GM12878 (cell line): ENCODE data around the gene TMUB2. TPM values are rescaled to one million over a fixed set of nuclear protein-coding genes. Genes with fewer than 3 reads are reported as not detected.

ENCODE experiments used
- ATAC-seq: fragments of 200-7000 bp; cut with Tn5 transposase; 3 replicates; pipeline ENCODE4 v1.9.1; 2020; ENCODE audit warnings: mild to moderate bottlenecking, moderate library complexity
- BruUV-seq: library from RNA; stranded (reverse); fragments of 400-500 nt; replicated peaks from 2 replicates; lab custom pipeline; 2021; lab: Mats Ljungman, UMichigan
- CTCF ChIA-PET: fragments of 300-600 bp; sonication (Branson Sonifier 250); formaldehyde crosslinking; extraction: SDS; loops from one replicate; lab custom pipeline; 2021; ENCODE audit warnings: inconsistent platforms; lab: Yijun Ruan, JAX
- POLR2A ChIA-PET: fragments of 350-600 bp; formaldehyde crosslinking; extraction: SDS; loops from one replicate; lab custom pipeline; 2021; ENCODE audit warnings: inconsistent platforms; lab: Charles Lee
- RAD21 ChIA-PET: fragments of 300-600 bp; sonication (Branson Sonifier 250); formaldehyde crosslinking; loops from one replicate; lab custom pipeline; 2023; ENCODE audit warnings: antibody characterized with exemption; ENCODE audit not compliant: unreplicated experiment; lab: Charles Lee
- SMC1A ChIA-PET: fragments of 300-600 bp; sonication (Branson Sonifier 250); formaldehyde crosslinking; loops from one replicate; lab custom pipeline; 2023; ENCODE audit not compliant: unreplicated experiment, uncharacterized antibody; lab: Charles Lee
- DNase-seq: peaks from one replicate; pipeline ENCODE4 v3.0.0-alpha.2; 2011; ENCODE audit warnings: low read depth, low spot score
- FAIRE-seq: peaks from 3 replicates; lab custom pipeline; 2011; peaks lifted over from hg19 to GRCh38; lab: Jason Lieb, UNC
- H2AFZ ChIP-seq: 2 replicates; pipeline ENCODE4 v1.6.0; 2011; ENCODE audit warnings: low read depth, low read length, control low read depth; ENCODE audit not compliant: control insufficient read depth
- H3K27ac ChIP-seq: 2 replicates; pipeline ENCODE4 v1.5.1; 2011; ENCODE audit warnings: control low read depth; ENCODE audit not compliant: control insufficient read depth, insufficient read depth
- H3K27me3 ChIP-seq, 2 experiments: replicated peaks in 1 of 2; 2 replicates each; pipeline versions ENCODE4 v1.6.0 to v1.6.1; 2011; ENCODE audit warnings: low read length in 1 of 2; ENCODE audit not compliant: control insufficient read depth in 2 of 2, insufficient read depth in 2 of 2
- H3K36me3 ChIP-seq, 2 experiments: 2 replicates each; pipeline ENCODE4 v1.5.1; 2011; ENCODE audit warnings: low read length in 1 of 2; ENCODE audit not compliant: control insufficient read depth in 2 of 2, insufficient read depth in 2 of 2
- H3K4me1 ChIP-seq: 2 replicates; pipeline ENCODE4 v1.6.1; 2011; ENCODE audit warnings: mild to moderate bottlenecking, low read length, moderate library complexity, mixed read lengths; ENCODE audit not compliant: control insufficient read depth, insufficient read depth
- H3K4me2 ChIP-seq: 2 replicates; pipeline ENCODE4 v1.6.0; 2011; ENCODE audit warnings: control low read depth; ENCODE audit not compliant: control insufficient read depth, insufficient read depth
- H3K4me3 ChIP-seq: fragments of 200-600 bp; sonication (generic); 2 replicates; pipeline ENCODE4 v1.5.1; 2016
- H3K79me2 ChIP-seq: 2 replicates; pipeline ENCODE4 v1.6.0; 2011; ENCODE audit warnings: low read length; ENCODE audit not compliant: control insufficient read depth, insufficient read depth
- H3K9ac ChIP-seq: 2 replicates; pipeline ENCODE4 v1.8.0; 2011; ENCODE audit warnings: low read length, control low read depth, mixed read lengths; ENCODE audit not compliant: control insufficient read depth, insufficient read depth
- H3K9me3 ChIP-seq: replicated peaks from 3 replicates; pipeline ENCODE4 v1.5.1; 2011; ENCODE audit warnings: mild to moderate bottlenecking, low read length; ENCODE audit not compliant: control insufficient read depth, insufficient read depth
- H4K20me1 ChIP-seq: 2 replicates; pipeline ENCODE4 v1.6.0; 2011; ENCODE audit not compliant: control insufficient read depth, insufficient read depth
- E2F8 ChIP-seq: fragments of 450-650 bp; IDR thresholded peaks from 2 replicates; pipeline ENCODE4 v1.6.1; 2018; ENCODE audit warnings: mild to moderate bottlenecking, low read depth, moderate library complexity; ENCODE audit not compliant: partially characterized antibody
- POLR2A ChIP-seq: IDR thresholded peaks from 2 replicates; pipeline ENCODE4 v1.6.1; 2011; ENCODE audit warnings: low read depth, mild to moderate bottlenecking, low read length
- POLR2AphosphoS5 ChIP-seq: IDR thresholded peaks from 2 replicates; pipeline ENCODE4 v1.6.1; 2011; ENCODE audit warnings: mild to moderate bottlenecking, low read length, inconsistent platforms
- RELB ChIP-seq: fragments of 450-650 bp; IDR thresholded peaks from 2 replicates; pipeline ENCODE4 v1.6.1; 2017; ENCODE audit warnings: low read depth, mild to moderate bottlenecking, moderate library complexity
- SIN3A ChIP-seq: IDR thresholded peaks from 2 replicates; pipeline ENCODE4 v1.6.1; 2012; ENCODE audit warnings: low read depth, low read length, improper control_type of control experiment
- SKIL ChIP-seq: fragments of 450-650 bp; IDR thresholded peaks from 2 replicates; pipeline ENCODE4 v1.6.1; 2017; ENCODE audit warnings: mild to moderate bottlenecking, low read depth, inconsistent platforms; ENCODE audit not compliant: poor library complexity, severe bottlenecking
- SPI1 ChIP-seq: IDR thresholded peaks from 2 replicates; pipeline ENCODE4 v1.6.1; 2011; ENCODE audit warnings: low read depth, mild to moderate bottlenecking, low read length, moderate library complexity, borderline replicate concordance; ENCODE audit not compliant: insufficient read depth
- ZNF24 ChIP-seq: fragments of 450-650 bp; IDR thresholded peaks from 2 replicates; pipeline ENCODE4 v1.6.1; 2017; ENCODE audit warnings: antibody characterized with exemption, mild to moderate bottlenecking
- WGBS: methylation state at CpG from one replicate; pipeline ENCODE4 v1.1.6; 2016; ENCODE audit warnings: low lambda C conversion rate; ENCODE audit not compliant: insufficient replicate concordance, insufficient coverage; ENCODE audit errors: missing lambda C conversion rate; 5-methylcytosine and 5-hydroxymethylcytosine counted together
- in situ Hi-C: fragments of 300-500 bp; cut with MboI; formaldehyde crosslinking; loops from 9 replicates; pipeline ENCODE4 v1.14.3; 2018; ENCODE audit warnings: mixed read lengths
- intact Hi-C: fragments of 100-400 bp; cut with micrococcal nuclease; formaldehyde crosslinking; loops from one replicate; pipeline ENCODE4 v1.14.2; 2022; ENCODE audit not compliant: unreplicated experiment
- polyA plus RNA-seq, 11 experiments: library from polyadenylated mRNA; depleted of rRNA in 4 of 11; unstranded in 6 of 11; stranded (reverse) in 5 of 11; fragments of >200 nt; fragmentation: Nextera tagmentation in 4 of 11; fragmentation: Illumina TruSeq in 1 of 11; extraction: Ambion mirVana in 4 of 11; extraction: Trizol in 1 of 11; gene quantifications; 1 replicate in 1 of 11; 2 replicates in 10 of 11; pipeline versions ENCODE4 v1.2.1 to v1.2.3, GENCODE V29; 2011 to 2016; ENCODE audit warnings: inconsistent platforms in 2 of 11, missing spikeins in 2 of 11, low read depth in 1 of 11
- total RNA-seq, 4 experiments: library from RNA; depleted of rRNA in 3 of 4; stranded (reverse); fragments of >200 nt in 3 of 4; fragmentation: Illumina TruSeq in 1 of 4; extraction: Trizol in 1 of 4; gene quantifications; 2 replicates each; pipeline versions ENCODE4 v1.2.1 to v1.2.3, GENCODE V29; 2013 to 2021

TMUB2 gene
- total and polyA plus RNA-seq, 10 of the 15 experiments (the other 5 are each of a cell fraction or from before 2014, with no cell fraction given), result 4.3 to 34.0 (median 20.0) TPM

- 99% methylated on average over 5 of the region's 5 CpGs for WGBS
- FAIRE-seq (no peak), DNase-seq (no peak), ATAC-seq (no peak)
- Histone ChIP-seq H3K36me3 (peaks cover 23 to 24% of the 10 kb centered on the region in 2 experiments), H3K4me1 (peaks cover 9% of the 10 kb centered on the region), H2AFZ (no peak overlapping the region), H3K9me3 (no peaks in the 10 kb centered on the region), H3K27ac (no peak overlapping the region), H3K4me2 (no peak overlapping the region), H3K4me3 (no peak overlapping the region), H3K27me3 (no peaks in the 10 kb centered on the region), H3K9ac (no peak overlapping the region), H4K20me1 (no peaks in the 10 kb centered on the region), H3K79me2 (peaks cover 17% of the 10 kb centered on the region)
- ChIA-PET POLR2A (no interaction called here), RAD21 (no interaction called here), CTCF (interaction anchor here (0.6 kb wide), 1 partner anchor 10 kb away, joined by 3 read pairs; no protein-coding TSS in a partner anchor), SMC1A (no interaction called here)
- TSS peak; percentile 4 for BruUV-seq
- in situ Hi-C loops, result no loop called here
- TF ChIP-seq SKIL, result no peak
- peak; percentile 53; the same call in 1 of the 2 replicates for TF ChIP-seq POLR2A
- intact Hi-C loops, result no loop called here
Measured at GRCh38 chr17:44192750-44193149, 6.0 kb downstream of the TMUB2 start.

DNA sequence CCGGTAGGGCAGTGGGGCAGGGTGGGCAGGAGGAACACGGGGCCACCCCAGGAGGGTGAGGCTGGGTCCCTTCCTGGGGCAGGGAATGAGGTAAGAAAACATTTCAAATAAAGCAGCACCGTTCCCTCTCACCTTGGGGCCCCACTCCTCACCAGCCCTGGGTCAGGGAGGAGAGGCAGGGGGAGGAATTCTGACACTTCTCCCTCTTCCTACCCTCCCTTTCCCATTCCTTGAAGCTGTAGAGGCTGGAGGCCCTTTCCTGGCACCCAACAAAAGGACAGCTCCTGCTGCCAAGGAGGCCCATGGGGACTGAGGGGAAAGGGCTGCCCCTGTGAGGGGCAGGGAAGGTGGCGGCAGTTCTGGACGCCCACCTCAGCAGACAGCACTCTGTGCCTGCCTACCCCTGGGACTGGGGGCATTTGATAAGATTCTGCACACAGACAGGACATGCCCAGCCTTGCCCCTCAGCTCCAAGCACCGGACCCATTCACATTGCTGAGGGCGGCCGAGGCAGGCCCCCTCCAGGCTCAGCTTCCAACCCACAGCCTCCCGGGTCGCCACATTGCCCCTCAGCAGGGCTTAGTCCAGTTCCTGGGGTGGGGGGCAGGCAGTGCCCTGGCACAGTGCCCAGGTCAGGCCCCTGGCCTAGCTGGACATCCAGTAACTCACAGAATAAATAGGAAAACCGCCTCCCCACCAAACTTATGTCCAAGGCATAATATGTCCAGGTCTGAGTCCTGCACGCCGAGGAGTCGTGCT is 6.7 kb downstream of the TMUB2 start:
- FAIRE-seq, result no peak
- ChIA-PET CTCF (interaction anchor here (0.6 kb wide), 1 partner anchor 10 kb away, joined by 3 read pairs; no protein-coding TSS in a partner anchor), POLR2A (no interaction called here), SMC1A (no interaction called here), RAD21 (no interaction called here)
- BruUV-seq, result no TSS peak
- H3K27me3 ChIP-seq, result no peaks in the 10 kb centered on the region
- no peaks in the 10 kb centered on the region for H3K9me3 ChIP-seq
- H3K4me1 ChIP-seq, result peaks cover 8% of the 10 kb centered on the region
- no peak for DNase-seq
- intact Hi-C loops, result no loop called here
- no peak overlapping the region for H3K4me2 ChIP-seq
- H3K9ac ChIP-seq, result no peak overlapping the region
- no peak overlapping the region for H3K4me3 ChIP-seq
- ATAC-seq, result no peak
- H3K27ac ChIP-seq, result no peak overlapping the region
- H2AFZ ChIP-seq, result no peak overlapping the region
- WGBS, result 94% methylated on average over 10 of the region's 14 CpGs
- peaks cover 23 to 24% of the 10 kb centered on the region in 2 experiments for H3K36me3 ChIP-seq
- peaks cover 18% of the 10 kb centered on the region for H3K79me2 ChIP-seq
- H4K20me1 ChIP-seq, result no peaks in the 10 kb centered on the region
- in situ Hi-C loops, result no loop called here
- TF ChIP-seq POLR2AphosphoS5, result no peak
- TF ChIP-seq E2F8, result no peak
- TF ChIP-seq RELB, result no peak
- TF ChIP-seq SPI1, result no peak
- no peak for TF ChIP-seq ZNF24
- no peak for TF ChIP-seq SIN3A
